ENCODE measurements around the gene HTD2.

GRCh38 chr3:58296843-58297242 lies 9.5 kb upstream of the HTD2 start:
- no peak for TF ChIP-seq CTCF (conservative IDR thresholded peaks at IDR 0.05)
- no peak for TF ChIP-seq EZH2 (IDR thresholded peaks at IDR 0.05; ENCODE audit: low read depth)

All from PC-9 (cell line).